T-helper 1 cell (primary cell): ENCODE measurements around the gene UBAC2.

ENCODE experiments used
- DNase-seq, 5 donors: peaks; one replicate each; pipeline ENCODE4 v3.0.0-alpha.2; 2012 to 2020

UBAC2 gene

DNA sequence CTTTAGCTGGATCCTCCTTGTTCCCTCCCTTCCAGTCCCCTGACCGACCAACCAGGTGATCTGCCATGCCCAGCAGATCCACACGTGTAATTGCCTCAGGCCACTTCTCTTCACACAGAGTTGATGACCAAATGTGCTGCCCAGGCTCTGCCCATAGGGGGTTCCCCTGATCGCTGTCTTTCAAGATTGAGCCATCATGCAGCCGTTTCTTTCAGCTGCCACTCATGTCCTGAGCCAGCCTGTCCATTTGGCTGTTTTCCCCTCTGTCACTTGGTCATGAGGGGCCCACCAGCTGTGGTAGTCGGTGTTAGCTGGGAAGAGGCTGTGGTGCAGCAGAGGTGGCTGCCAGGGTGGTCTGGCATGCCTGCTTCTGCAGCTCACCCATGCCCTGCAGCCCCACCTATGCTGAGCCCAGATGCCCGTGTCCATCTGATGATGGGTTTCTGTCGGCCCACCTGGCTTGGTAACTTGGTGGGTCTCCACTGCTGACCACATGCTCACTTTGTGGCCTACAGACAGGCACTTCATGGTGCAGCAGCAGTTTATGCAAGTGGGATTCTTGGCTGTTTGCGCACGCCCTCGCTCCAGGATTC lies 142.2 kb downstream of the UBAC2 start:
- no peak for DNase-seq

DNA sequence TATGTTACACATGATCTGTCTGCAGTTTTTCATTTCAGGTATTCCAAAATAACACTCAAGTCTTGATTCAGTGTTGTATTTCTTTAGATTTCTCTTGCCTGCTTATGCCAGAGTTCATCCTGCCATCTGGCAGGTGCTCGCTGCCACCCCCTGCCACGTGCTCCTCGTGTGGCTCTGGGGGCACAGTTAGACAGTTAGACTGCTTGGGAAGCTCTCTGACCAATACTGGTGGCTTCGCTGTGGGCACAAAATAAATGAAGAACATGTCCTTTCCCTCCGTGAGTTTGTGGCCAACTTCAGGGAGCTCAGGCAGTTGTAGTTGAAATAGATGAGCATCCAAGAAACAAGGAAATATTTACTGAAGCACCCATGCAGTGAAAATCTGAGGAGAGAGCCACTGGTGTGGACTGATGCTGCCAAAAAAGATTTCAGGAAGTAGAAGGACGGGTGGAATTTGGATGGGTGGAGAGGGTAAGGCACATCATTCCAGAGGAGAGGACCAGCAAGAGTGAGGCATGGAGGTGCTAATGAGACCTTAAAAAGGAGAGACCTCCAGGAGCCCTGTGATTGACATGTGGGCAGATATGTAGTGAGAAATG lies 144.1 kb downstream of the UBAC2 start:
- no peak for DNase-seq

DNA sequence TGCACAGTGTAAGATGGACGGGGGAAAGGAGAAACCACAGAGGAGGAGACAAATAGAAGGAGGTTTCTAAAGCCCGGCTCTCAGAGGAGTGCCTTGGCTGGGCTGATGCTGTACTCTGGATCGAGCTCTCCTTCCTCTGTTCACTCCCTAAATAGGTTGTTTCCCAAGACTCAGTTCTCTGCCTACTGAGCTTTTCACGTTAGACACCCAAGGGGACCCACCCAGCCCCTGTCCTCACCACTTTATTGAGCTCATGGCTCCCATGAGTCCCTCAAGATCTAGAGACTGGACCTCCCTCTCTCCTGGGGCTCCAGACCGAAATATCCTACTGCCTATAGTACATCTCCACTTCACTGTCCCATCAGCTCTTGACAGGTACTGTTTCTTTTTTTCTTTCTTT lies 144.7 kb downstream of the UBAC2 start:
- DNase-seq, result no peak

DNA sequence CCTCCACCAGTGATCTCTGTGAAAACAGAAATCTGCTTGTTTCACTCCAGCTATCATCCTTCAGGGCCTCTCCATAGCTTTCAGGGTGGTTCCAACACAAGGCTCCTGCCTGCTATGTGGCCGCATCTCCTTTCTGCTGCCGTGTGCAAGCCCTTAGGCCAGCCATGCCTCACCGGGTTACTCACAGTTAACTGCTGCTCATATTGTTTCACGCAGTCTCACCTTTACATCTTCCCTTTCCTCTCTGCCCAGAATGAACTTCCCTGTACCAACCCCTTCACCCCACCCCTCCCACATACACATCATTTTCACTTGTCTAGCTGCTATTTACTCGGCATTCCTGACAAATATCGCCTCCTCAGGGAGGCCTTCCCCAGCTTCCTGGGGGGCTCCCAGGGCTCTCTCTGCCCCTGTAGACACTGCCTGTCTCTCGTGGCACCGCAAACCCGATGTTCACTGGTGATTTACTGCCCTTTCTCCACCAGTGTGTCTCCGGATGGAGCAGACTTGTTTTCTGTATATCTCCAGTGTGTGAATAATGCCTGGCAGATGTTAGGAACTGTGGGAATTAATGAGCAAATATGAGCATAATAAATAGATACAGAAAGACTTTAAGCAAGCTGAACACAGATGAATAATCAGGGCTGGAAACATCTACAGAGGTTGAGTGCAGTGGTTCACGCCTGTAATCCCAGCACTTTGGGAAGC lies 145.8 kb downstream of the UBAC2 start:
- DNase-seq, result no peak

DNA sequence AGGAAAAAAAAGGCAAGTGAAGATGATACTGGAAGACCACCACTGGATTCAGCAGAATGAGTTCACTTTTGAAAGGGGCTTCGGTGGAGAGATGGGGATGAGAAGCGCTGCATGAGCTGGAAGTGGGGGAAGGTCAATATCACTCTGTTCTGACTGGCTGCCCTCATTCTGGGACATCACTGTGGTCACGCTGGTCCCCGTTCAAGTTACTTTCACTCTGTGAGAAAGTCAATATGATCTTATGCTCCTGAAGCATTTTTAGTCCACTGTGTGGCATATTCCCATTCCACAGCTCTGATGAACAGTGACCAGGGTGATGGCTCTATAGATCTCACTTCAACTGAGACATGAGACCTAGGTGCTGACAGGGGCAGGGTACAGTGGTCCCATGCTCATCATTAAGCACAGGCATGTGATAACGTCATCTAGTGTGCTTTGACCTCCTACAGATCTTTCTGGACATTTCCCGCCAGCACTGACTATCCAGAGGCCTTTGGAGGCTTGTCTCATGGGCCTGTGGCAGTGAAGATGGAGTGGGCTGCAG lies 146.8 kb downstream of the UBAC2 start:
- DNase-seq, result no peak

DNA sequence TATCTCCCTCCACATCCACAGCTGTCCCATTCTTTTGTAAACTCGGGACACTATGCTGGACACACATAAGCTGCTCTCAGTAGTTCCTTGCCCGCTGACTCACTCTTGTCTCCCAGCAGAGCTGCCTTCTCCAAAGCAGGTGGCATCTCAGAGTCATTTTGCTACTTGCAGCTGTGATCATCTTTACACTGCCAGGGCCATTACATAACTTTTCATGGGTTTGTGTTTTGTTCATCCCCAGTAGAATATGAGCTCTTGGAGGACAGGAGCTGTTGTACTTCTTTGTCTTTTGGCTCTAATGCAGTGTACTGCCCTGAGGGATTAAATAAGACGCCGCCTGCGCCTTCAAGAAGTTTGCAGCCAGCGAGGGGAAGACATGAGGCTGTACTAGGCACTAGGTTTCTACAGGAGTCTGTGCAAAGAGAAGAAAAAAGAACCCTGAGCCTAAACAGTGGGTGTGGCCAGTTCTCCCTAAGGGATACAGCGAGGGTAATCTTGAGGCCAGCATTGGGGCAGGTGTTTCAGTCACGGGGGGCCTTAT lies 147.3 kb downstream of the UBAC2 start:
- DNase-seq, result peak in 1 of 5 donors; percentile 56

DNA sequence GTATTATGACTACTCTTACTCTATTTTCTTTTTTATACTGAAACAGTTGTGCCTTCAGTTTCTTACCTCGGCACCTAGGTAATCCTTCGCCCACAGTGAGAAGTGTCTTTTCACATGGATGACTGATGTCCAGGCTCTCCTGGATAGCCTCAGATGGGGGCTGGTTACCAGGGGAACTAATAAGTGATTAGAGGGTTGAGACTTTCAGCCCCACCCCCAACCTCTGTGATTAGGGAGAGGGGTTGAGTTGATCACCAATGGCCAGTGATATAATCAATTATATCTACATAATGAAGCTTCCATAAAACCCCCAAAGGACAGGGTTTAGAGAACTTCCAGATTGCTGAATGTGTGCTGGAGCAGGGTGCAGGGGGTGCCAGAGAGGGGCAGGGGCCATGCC lies 149.5 kb downstream of the UBAC2 start:
- DNase-seq, result no peak

DNA sequence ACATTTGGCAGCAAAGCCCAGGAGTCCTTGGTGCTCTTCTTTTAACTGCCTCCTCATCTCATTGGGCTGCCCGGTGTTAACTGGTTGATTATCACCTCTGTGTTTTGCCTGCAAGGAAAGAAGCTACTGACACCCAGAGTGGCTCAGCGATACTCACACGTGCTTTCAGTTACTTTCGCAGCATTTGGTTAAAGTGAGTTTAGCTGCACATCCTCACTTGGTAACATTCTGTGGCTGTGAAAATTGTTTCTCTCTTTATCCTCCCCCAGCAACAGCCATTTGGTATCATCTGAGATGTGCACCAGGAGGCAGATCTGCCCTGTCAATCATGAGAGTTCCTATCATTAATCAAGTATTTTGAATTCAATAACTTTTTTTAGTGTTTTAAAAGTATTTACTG lies 151.1 kb downstream of the UBAC2 start:
- DNase-seq, result peak in 2 of 5 donors; percentile 25 to 71

DNA sequence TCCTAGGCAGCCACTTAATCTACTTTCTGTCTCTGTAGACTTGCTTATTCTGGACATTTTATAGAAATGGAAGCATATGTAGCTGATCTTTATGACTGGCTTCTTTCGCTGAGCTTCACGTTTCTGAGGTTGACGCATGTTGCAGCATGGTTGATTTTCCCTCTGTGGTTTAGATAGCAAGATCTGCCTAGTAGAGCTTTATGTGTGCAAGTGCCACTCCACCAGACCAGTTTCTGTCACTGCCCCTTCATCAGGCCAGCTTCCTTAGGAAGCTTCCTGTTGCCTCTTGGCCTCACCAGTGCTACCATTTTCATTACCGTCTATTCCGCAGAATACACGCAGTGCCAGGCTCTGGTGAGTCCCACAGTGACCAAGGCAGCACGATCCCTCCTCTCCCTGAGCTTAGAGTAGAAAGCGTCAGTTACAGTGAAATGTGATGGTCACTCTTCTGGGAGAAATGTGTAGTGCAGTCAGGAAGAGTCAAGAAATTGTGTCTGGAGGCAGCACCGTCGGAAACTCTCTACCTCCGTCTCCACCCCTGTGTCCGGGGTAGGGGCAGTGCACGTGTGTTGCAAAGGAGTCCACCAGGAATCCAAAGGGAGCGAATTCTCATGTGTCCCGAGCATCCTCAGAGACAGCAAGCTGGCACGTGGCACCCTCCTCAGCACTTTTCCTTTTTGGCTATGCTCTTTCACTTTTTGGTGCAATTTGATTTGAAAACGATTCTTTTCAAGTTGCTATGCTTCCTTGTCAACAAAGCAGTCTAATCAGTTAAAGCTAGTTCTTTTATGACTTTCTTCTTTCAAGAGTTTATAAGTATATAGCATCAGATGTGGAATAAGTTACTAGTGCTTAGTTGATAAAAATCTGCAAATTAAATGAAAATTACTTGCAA lies 151.9 kb downstream of the UBAC2 start:
- peak in 1 of 5 donors; percentile 66 for DNase-seq

DNA sequence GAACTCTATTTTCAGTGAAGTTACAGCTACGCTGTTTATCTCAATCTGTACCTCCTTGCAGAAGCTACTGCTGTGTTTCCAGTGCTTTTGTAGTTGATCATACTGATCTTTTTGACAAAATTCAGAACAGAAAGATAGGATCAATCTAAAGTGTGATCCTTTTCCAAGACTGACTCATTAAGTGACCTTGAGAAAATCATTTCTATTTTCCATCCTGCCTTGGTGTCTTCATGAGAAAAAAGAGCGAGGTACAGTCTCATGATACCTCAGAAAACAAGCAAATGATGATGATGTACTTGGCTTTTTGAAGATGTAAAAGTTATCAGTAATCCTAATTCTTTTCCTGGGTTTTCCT lies 152.6 kb downstream of the UBAC2 start:
- DNase-seq, result no peak

DNA sequence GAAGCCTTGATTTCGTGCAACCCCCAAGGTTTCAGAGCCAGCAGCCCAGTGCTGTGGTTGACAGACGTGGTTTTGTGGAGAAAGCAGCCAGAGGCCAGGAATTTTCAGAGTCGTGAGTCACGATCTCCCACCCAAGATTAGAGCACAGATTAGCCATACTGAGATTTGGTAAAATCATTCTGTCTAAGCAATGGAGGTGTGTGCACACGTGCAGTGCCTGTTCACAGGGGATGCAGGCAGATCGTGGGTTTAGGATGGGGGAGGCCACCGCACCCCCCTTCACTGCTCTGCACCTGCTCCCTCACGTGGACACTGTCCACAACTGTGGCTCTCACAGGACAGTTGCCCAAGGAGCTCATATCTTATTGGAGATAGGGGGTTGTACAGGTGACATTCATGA lies 153.2 kb downstream of the UBAC2 start:
- no peak for DNase-seq

DNA sequence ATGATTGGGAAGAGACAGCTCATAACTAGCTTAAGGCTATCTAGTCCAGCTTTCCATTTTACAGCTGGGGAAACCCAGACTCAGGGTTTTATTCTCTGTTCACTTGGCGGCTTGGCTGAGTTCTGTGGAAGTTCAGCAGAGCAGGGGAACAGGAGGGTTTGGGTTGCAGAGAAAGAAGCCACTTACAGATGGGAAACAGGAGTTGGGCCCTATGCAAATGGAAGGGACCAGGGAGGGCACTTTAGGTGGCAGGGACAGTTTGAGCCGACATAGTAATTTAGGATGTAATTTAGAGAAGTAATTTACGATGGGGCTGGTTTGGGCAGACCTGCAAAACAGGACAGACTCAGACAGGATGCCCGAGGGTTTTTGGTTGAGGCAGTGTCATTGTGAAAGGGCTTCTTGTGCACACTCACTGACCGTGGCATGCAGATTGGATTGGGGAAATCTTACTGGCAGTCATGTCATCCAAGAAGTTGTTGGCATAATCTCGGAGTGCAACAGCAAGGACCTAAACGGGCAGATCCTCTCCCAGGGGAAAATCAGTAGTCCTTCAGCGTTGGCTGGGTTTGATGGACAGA lies 153.8 kb downstream of the UBAC2 start:
- peak in 1 of 5 donors; percentile 58 for DNase-seq

DNA sequence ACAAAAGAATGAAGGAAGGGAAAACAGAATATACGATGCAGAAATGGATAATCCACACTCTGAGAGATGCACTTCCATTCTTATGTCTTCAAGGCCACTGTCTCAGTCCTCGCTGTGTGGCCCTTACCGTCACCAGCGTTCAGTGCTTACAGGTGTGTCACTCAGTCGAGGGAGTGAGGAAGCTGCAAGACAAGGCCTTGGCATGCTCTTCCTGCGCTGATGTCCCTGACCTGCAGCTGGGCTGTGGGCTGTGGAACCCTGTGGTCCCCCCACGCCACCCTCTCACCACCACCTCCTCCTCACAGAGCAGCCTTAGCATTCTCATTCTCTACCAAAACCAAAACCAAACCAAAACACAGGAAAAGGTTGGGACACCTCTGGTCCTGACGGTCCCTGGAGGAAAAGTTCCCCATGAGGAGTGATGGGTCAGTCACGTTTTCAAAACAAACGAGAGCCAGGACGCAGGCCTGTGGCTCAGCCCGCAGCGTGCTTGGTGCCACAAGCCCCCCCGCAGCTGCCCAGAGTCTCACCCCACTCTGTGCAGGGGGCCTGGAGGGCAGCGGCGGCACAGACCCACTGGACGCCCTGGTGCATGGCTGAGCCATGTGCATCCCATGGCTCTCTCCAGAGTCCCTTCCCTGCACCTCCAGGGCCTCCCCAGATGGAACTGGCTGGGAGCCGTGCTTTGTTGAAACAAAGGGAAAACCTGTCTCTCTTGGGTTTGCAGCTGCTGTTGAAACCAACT lies 154.8 kb downstream of the UBAC2 start:
- no peak for DNase-seq

DNA sequence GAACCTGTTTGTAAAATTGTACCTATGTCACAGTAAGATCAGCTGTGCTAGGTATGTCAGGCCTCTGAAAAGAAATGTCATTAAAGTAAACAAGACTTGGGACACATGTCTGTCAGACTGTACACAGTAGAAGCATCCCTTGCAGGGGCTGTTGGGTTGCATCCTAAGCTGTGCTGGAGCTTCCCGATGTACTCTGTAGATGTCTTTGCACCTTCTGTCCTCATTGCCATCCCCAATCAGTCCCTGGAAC lies 155.3 kb downstream of the UBAC2 start:
- DNase-seq, result no peak

DNA sequence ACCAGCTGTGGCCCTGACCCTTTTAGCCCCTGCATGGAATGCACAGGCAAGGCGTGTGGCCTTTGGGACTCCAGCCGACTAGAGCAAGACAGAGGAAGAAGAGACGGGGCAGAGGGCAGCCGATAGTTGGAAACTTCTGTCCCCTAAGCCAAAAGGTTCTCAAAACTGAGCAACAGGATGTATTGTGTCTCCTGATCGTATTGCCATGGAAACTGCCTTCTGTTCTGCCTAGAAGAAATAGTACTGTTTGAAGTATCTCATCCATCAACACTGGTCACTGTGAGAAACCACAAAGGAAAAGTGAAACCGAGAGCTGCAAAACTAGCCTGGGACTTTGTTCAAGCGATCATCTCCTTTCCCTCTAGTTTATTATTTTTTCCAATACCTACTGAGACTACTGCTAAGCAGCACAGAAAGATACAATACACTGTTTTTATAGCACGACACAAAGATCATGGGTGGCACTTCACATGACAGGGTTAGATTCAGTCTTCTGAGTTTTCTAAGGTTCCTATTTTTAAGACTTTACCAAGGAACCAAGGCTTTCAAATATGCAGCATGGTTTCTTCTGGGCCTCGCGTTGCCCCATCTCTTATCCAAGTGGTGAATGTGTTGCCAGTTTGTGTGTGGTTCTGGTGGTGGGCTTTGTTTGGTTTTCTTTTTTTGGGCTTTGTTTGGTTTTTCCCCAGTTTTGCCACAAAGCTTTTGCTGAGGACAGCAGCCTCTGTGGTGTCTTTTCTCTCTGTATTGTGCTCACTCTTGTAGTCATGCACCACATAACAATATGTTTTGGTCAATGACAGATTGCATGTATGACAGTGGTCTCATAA lies 155.8 kb downstream of the UBAC2 start:
- DNase-seq, result peak in 4 of 5 donors; percentile 54 to 89 (median 66)

DNA sequence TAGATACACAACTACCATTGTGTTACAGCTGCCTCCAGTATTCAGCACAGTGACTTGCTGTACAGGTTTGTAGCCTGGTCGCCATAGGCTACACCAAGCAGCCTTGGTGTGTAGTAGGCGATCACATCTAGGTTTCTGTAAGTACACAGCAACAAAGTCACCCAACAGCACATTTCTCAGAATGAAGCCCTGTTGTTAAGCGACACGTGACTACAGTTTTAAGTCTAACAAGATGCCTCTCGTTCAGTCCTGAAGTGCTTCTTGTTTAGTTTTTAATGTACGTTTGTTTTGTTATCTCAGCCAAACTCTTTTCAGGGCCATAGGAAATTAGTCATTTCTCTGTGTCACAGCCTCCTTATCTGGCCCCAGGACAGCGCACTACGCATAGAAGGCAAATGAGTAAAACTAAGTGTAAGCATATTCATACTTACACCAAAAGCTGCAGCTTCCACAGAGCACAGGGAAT lies 156.5 kb downstream of the UBAC2 start:
- peak in 2 of 5 donors; percentile 22 to 90 for DNase-seq

DNA sequence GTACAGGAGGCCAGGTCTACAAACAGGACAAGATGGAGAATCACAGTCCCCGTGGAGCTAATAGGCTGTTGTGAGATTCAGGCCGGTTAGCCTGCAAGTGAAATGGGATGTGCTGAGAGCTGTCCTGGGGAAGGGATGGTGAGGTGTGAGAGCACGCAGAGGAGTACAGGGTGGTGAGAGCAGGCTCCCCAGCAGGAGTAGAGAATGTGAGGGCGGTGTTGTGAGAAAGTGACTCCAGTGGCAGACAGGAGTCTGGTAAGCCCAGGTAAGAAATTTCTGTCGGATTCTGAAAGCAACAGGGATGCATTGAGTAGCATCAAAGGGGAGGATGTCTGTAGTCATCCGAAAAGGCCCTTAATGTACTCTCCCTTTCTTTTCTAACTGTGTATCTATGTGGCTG lies 157.3 kb downstream of the UBAC2 start:
- DNase-seq, result peak in 1 of 5 donors; percentile 14

DNA sequence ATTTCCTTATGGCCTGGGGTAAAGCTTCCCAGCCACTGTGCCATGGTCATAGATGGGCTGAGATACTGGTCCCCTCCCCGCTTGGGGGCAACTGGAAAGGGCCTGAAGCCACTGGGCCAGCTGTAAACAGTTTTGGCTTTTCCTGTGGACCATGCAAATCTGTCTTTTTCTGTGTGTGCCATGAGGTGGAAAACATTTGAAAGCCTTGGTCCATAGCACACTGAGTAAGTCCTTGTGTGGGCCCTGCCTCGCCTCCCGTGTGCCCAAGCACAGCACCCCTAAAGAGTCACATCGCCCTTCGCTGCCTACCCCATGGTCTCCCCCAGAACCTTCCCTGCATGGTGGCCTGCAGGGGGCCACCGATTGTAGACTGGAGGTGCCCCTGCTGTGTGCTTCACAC lies 158.9 kb downstream of the UBAC2 start:
- DNase-seq, result no peak

DNA sequence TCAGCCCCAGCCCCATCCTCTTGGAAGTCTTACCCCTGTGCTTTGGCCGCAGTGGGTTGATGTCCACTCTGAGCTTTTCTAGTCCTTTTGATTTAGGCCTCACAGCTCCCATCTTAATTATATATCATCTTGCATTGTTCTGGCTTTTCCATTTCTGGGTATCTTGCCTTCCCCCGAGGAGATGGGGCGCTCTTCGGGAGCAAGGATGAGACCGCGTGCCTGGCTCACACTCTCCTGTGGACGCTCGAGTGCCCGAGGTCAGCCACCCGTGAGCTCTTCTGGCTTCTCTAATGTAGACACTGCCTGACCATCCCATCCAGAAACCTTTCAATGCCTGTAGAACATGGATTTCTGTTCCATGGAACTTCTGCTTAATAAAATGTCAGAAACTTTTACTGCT lies 160.0 kb downstream of the UBAC2 start:
- no peak for DNase-seq

DNA sequence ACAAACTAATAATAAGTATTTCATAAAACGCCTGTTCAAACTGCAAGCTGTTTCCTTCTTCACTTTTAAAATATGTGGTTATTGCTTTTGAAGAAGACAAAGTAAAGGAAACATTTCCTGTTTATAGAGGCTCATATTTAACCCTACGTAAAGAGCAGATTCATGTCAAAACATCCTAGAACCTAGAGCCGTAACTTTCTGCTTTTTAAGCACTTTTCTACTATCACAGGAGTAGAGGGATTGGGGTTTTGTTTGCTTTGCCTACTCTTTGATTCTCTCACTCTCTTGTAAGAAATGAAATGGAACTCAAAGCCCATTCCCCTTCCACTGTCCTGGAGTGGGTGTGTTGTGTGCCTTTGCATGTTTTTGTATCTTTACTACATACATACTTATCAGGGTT lies 160.5 kb downstream of the UBAC2 start:
- DNase-seq, result peak in 1 of 5 donors; percentile 66

DNA sequence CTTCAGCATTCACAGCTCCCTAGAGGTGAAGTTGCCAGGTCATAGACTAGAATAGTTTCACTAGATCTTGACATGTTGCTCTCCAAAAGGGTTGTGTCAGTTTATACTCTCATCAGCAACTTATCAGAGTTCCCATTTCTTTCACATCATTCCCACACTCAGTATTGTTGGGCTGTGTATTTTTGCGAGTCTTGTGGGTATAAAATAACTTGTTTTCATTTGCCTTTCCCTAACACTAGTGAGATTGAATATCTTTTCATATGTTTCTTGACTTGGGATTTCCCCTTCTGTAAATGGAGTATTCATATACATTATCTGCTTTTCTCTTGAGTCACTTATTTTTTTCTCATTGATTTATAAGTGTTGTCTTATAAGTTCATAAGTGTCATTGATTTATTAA lies 161.7 kb downstream of the UBAC2 start:
- no peak for DNase-seq
